ENCODE results near the gene KCNK2.

KCNK2 gene

GRCh38 chr1:215082532-215083382 lies at the start of gene KCNK2:
Gene KCNK2, plus strand, starts transcription at chr1:215082737. Its CDS starts 649 bp downstream, at chr1:215083386.
- DNase-seq: no peak

DNA sequence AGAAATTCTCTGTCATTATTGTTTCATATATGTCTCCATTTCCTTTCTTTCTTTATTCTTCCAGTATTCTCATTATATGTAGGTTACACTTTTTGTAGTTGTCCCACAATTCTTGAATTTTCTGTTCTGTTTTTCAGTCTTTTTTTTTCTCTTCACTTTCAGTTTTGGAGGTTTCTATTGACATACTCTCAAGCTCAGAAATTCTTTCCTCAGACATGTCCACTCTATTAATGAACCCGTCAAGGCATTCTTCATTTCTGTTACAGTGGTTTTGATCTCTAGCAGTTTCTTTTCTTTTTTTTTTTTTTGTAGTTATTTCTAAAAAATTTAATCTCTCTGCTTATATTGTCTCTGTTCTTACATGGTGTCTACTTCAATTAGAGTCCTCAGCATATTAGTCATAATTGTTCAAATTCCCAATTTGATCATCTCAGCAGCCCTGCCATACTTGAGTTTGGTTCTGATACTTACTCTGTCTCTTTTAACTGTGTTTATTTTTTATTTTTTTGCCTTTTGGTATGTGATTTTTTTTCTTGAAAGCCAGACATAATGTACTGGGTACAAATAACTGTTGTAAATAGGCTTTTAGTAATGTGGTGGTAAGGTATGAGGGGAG lies 49.5 kb upstream of the KCNK2 start:
- no peak for DNase-seq

GRCh38 chr1:215040190-215040589 lies 42.3 kb upstream of the KCNK2 start:
- DNase-seq: no peak

- DNase-seq: no peak
Observed at GRCh38 chr1:215043401-215043800, 39.1 kb upstream of the KCNK2 start.

DNA sequence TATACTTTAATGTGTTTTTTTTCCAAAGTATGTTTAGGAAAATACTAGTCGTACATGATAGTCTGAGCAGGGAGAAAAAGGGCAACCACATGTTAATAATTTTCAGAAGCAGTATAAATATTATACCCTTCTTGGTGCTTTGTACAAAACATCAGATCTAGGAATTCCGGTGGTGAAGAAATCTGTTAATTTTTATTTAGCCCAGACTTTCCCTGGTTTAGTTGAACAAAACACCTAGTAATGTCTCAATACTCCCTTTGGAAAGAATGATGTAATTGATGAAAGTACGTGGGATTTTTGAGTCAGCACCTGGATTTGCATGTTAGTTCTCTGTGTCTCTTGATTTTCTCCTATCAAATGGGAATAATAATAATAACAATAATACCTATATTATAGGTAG lies 38.4 kb upstream of the KCNK2 start:
- no peak for DNase-seq

DNA sequence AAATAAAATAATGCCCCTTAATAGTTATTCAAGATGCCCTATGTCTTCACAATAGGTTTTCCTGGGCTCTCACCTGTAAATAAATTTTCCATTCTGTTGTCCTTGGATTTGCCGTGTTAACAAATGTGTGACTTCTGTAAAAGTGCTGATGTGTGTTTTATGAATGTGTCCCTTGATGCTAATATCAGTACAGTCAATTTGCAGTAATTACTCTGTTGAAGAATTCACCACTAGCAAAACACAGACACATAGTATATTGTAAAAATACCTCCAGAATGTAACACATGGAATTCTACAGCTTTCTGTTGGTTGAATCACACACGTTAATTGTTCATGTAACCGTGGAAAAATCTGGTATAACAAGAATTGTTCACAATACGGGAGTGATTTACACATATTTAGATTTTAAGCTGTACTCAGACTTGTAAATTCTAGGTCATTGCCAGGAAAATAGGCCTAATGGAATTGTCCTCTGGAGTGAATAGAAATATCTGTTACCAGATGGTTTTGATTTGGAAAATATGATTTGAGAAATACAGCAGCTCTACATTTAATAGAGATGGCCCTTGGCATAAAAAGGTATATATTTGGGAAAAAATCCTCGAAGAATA lies 36.7 kb upstream of the KCNK2 start:
- no peak for DNase-seq

DNA sequence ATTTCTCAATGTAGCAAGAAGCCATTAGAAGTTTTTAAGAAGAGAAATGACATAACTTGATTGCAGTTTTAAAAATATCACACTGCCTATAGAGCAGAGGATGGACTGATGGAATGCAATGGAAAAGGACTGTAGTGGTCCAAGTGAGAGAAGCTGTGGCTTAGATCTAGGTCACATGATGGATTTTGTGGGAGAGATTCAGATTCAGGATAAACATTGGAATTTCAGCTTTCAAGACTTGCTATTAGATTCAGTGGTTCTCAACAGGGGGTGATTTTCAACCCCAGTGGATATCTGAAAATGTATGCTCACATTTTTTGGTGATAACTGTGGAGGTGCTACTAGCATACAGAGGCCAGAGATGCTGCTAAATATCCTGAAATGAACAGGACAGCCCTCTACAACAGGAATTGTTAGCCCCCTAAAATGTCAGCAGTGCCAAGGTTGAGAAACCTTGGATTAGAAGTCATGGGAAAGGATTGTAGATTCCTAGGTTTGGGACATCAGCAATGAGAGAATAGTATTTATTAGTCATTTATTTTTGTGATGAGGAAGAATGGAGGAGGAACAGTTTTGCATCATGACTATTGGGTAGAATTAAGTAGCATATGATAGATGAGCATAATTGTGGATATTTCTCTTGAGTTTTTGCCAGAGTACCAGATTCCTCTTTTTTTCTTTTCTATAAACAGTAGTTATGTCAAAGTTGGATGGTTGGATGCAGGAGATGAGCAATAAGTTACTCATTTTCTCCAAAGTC lies 30.1 kb upstream of the KCNK2 start:
- DNase-seq: no peak

DNA sequence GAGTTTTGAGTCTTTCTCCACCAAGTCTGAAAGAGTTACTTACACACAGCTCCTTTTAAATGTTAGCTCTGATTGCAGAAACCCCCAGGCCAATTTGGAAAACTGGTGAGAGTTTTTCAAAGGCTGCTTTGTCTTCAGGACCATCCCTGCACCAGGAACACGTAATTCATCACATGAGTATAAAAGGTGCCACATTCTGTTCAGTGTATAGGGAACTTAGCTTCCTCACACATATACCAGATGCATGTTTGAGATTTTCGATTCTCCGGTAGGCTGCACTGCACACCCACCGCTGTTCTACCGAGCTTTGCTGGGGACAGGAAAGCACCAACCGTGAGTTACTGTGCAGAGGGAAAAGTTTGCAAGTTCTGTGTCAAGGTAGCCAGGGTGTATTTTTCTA lies 28.3 kb upstream of the KCNK2 start:
- no peak for DNase-seq

DNA sequence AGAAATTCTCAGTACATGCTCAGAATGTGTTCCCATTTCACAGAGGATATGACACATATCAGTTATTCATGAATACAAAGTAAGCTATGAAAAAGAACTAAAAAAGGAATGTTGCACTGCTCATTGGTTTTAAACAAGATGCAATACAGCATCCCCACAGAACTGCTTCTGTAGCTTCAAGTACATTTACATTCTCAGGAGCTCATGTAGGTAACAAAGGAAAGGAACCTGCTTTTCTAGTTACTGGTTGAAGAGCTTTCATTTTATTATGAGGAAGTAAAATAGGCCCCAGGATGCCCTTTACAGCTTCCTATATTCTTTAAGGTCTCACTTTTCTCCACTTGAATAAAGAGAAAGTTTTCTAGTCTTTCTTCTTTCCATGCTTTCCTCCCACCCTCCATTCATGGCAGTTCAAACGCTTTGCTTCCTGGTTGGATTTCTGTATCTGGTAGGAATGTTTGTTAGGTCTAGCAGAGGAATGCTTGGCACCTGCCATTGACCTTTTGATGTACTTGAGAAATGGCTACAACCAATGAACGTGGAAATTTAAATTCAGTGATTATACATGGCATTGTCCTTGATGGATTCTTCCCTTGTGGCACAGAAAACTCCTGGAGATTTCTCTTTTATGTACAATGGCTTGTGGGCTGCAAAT lies 27.1 kb upstream of the KCNK2 start:
- no peak for DNase-seq

DNA sequence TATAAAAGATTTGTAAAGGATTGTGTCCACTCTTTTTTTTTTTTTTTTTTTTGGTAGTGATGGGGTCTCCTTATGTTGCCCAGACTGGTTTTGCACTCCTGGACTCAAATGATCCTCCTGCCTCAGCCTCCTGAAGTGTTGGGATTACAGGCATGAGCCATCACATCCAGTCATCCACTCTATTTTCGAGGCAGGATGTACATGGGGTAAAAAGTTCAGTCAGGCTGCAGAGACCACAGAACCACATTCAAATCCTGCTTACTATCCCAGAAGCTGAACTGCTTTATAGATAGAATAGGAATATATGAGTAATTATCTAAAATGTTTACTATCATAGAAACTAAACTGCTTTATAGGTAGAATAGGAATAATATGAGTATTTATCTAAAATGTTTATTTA lies 26.0 kb upstream of the KCNK2 start:
- DNase-seq: no peak

GRCh38 chr1:215059947-215060346 lies 22.6 kb upstream of the KCNK2 start:
- no peak for DNase-seq

- DNase-seq: no peak
Observed at GRCh38 chr1:215064327-215064726, 18.2 kb upstream of the KCNK2 start.

- no peak for DNase-seq
Observed at GRCh38 chr1:215071078-215071477, 11.5 kb upstream of the KCNK2 start.

- peak; percentile 2 for DNase-seq
Observed at GRCh38 chr1:215076322-215076721, 6.2 kb upstream of the KCNK2 start.

GRCh38 chr1:215079456-215079855 lies 3.1 kb upstream of the KCNK2 start:
- no peak for DNase-seq

- DNase-seq: no peak
Observed at GRCh38 chr1:215081661-215082531, 641 bp upstream of the KCNK2 start.

- DNase-seq: no peak
Observed at GRCh38 chr1:215083383-215083961, 935 bp downstream of the KCNK2 start.

DNA sequence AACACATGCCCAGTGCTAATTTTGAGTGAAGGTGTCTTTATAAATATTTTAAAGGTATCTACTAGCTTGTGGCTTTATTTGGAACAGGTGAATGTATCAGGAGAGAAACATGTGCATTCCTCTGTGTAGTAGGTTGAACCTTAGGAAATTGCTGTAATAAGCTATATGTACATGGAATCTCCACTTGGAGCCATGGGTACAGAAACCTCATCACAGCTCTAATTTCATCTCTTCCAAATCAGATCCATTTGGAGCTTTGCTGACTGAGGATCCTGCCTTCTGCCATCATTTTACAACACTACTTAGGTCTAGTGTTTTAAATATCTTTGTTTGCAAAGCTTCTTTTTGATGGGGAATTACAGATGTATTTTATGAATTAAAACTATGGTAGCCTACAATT lies 2.1 kb downstream of the KCNK2 start:
- DNase-seq: no peak

DNA sequence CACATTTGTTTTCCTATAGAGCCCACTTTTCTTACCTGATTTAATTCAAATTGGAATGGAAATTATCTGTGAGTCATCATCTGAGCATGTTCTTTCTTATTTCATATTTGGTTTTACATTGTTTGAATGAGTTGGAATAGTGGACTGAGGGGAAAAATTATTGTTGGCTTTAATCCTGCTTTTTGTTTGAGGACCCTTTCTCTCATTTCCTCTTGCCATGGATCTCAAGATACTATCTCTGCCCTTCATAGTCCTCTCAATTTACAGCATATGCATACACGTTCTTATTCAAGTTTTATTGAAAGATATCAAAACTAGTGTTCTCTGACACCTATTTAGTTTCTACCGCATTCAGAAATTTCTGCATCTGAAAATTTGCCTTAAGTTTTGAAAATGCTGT lies 5.1 kb downstream of the KCNK2 start:
- DNase-seq: no peak

- DNase-seq: no peak
Observed at GRCh38 chr1:215094381-215094780, 11.8 kb downstream of the KCNK2 start.

GRCh38 chr1:215095524-215095923 lies 13.0 kb downstream of the KCNK2 start:
- DNase-seq: no peak
